GM12873 (cell line): ENCODE results near the gene ADAMTSL1.

Source experiments
- CTCF ChIP-seq: IDR thresholded peaks from 2 replicates; pipeline ENCODE4 v1.5.1; 2012; ENCODE audit warnings: low read depth, mild to moderate bottlenecking, moderate library complexity, low read length, control low read depth; ENCODE audit not compliant: insufficient read depth; ENCODE audit errors: missing control alignments

ADAMTSL1 gene

DNA sequence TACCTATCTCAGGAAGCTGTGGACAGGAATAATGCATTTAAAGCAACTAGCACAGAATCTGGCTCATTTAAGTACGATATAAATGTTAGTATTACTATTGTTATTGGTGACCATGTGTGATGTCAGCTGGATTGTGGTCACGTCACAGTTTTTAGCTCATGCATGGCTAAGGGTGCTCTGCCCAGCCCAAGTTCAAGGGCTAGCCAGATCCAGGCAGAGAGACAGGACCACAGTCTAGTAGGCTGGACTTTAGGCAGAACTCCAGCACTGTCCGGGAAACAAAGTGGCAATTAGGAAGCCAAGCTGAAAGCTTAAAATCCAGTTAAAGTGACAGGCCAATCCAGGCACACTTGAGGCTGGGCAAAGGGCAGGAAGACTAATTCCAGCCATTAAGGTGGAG lies 273.6 kb downstream of the ADAMTSL1 start:
- no peak for TF ChIP-seq CTCF

DNA sequence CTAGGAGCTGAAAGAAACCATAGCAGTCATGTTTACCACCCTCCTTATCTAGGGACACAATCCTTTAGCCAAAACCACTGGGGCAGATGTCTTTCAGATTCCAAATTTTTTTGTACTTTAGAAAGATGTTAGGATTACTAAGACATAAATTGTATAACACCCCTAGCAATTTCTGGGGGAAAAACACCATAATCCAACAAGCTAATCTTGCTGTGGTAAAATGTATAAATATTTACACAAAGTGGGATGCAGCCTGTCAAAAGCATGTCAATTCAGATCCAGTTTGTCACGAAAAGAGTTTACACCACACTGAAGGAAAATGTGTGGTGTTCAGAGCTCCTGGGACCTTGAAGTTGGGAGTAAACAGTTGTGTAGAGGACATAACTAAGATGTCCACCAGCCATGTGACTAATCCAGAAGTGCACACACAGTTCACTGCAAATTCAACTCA lies 274.3 kb downstream of the ADAMTSL1 start:
- TF ChIP-seq CTCF = no peak

DNA sequence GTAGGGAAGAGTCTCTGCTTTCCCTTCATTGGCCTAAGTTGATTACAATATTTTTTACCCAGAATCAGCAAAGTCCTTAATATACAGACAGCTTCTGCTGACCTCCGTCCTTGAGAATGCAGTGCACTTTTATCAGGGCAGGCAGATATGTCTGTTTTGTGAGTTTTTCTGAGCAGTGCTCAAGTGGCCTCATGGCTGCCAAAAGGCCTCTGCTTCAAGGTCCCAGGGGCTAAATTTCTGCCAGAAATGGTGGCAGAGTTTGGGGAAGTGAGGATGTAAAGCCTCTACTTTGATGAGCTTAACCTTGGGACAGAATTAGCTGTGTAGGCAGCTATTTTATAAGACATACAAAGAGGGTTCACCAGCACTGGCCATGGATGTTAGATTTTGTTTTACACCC lies 275.8 kb downstream of the ADAMTSL1 start:
- no peak for TF ChIP-seq CTCF

DNA sequence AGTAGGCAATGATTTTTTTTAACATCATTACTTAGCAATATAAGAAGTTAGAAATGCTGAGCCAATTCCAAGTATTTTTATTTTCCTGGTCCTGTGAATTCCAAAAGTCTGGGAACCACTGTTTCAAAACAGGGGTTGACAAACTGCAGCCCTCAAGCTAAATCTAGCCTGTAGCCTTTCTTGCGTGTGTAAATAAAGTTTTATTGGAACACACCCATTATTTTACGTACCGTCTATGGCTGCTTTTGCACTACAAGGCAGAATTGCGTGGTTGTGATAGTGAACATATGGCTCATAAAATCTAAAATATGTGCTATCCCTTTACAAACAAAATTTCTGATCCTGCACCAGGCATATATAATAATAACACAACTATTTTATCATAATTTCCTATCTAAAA lies 280.0 kb downstream of the ADAMTSL1 start:
- TF ChIP-seq CTCF = no peak

DNA sequence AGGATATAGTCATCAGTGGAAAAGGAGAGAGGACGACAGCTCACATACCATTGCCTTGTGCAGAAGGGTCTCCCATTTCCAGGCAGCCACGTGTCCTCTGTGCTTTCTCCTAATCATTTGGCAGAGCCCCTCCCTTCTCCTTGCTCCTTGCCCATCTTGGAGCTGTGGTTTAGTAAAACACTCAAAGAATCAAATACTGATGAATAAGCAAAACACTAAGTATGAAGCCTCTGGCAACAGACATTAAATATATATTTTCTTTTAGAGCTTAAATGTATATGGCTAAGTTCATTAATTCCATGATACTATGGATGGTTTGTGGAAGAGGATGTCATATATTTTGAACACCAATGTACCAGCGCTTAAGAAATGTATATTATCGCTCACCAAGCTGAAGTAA lies 280.6 kb downstream of the ADAMTSL1 start:
- TF ChIP-seq CTCF = no peak

DNA sequence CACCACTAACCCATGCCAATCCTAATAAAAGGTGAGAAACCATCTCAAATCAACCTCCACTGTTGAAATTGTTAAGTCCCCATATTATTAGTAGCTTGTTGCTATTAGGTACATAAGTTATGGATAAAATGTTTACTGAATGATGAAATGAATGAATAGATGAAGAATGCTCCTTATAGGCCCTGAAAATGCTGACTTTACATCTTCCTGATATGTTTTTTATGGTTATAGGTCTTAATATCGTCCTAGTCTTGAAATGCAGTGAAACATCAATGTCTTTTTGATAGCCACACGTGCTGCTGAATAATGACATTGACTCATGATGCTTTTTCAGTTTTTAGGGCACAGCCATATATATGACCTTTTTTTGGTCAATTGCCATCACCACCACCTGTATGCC lies 281.3 kb downstream of the ADAMTSL1 start:
- TF ChIP-seq CTCF = no peak

GRCh38 chr9:18756712-18757125 lies 282.8 kb downstream of the ADAMTSL1 start:
- TF ChIP-seq CTCF = no peak
